Activated gamma-delta T cell (primary cell): ENCODE data around the gene SORL1-AS1.

Source experiments
- DNase-seq: peaks from one replicate; lab custom pipeline; 2025; lab: John Stamatoyannopoulos, UW

The SORL1-AS1 gene

GRCh38 chr11:121391914-121392313 lies 60.9 kb downstream of the SORL1-AS1 start:
- DNase-seq: no peak

GRCh38 chr11:121389651-121390050 lies 63.1 kb downstream of the SORL1-AS1 start:
- DNase-seq: no peak
